HL-60 (cell line): ENCODE results near the gene FARP2.

Experiments used
- DNase-seq, 2 experiments: peaks; one replicate each; pipeline ENCODE4 v3.0.0-alpha.2; 2010 to 2020; ENCODE audit warnings: low read depth in 1 of 2, low spot score in 1 of 2
- H3K27ac ChIP-seq: fragments of 250-450 bp; sonication (Bioruptor Pico); replicated peaks from 2 replicates; pipeline ENCODE4 v1.5.1; 2020; ENCODE audit warnings: mild to moderate bottlenecking, moderate library complexity
- H3K27me3 ChIP-seq: fragments of 250-450 bp; sonication (Bioruptor Pico); 2 replicates; pipeline ENCODE4 v1.5.1; 2021; ENCODE audit warnings: mild to moderate bottlenecking, moderate library complexity; ENCODE audit not compliant: insufficient read depth, poor library complexity, severe bottlenecking
- H3K4me3 ChIP-seq: replicated peaks from 2 replicates; pipeline ENCODE4 v1.5.1; 2011; ENCODE audit warnings: mild to moderate bottlenecking, control low read depth, low read length; ENCODE audit not compliant: insufficient read depth
- CTCF ChIP-seq: IDR thresholded peaks from one replicate; pipeline ENCODE4 v1.5.1; 2011; ENCODE audit warnings: low read length, control low read depth, inconsistent platforms; ENCODE audit not compliant: insufficient read depth
- GABPA ChIP-seq: IDR thresholded peaks from 2 replicates; pipeline ENCODE4 v1.6.1; 2012; ENCODE audit warnings: low read depth
- POLR2AphosphoS5 ChIP-seq: IDR thresholded peaks from 2 replicates; pipeline ENCODE4 v1.6.1; 2012; ENCODE audit warnings: low read depth
- REST ChIP-seq: IDR thresholded peaks from 2 replicates; pipeline ENCODE4 v1.6.1; 2012; ENCODE audit warnings: low read depth; ENCODE audit not compliant: insufficient replicate concordance
- SPI1 ChIP-seq: IDR thresholded peaks from 2 replicates; pipeline ENCODE4 v1.6.1; 2012; ENCODE audit warnings: low read depth, mild to moderate bottlenecking, borderline replicate concordance

FARP2 gene

GRCh38 chr2:241534701-241535375 lies 178.8 kb downstream of the FARP2 start:
- DNase-seq: no peak
- Histone ChIP-seq H3K4me3 (no peak overlapping the region), H3K27ac (no peak overlapping the region), H3K27me3 (peaks cover 9% of the 10 kb centered on the region)
- TF ChIP-seq REST (no peak), GABPA (no peak), SPI1 (no peak), POLR2AphosphoS5 (no peak)

GRCh38 chr2:241535871-241536655 lies 180.0 kb downstream of the FARP2 start:
- DNase-seq: no peak
- TF ChIP-seq POLR2AphosphoS5: no peak
- no peak for TF ChIP-seq CTCF
- TF ChIP-seq SPI1: no peak
- TF ChIP-seq REST: no peak
- TF ChIP-seq GABPA: no peak
- peaks cover 17% of the 10 kb centered on the region for H3K27me3 ChIP-seq
- no peak overlapping the region for H3K27ac ChIP-seq
- no peak overlapping the region for H3K4me3 ChIP-seq

- no peak overlapping the region for H3K4me3 ChIP-seq
- no peak for DNase-seq
- H3K27ac ChIP-seq: no peak overlapping the region
- peaks cover 24% of the 10 kb centered on the region for H3K27me3 ChIP-seq
- no peak for TF ChIP-seq CTCF
- TF ChIP-seq SPI1: no peak
- no peak for TF ChIP-seq REST
- TF ChIP-seq POLR2AphosphoS5: no peak
- no peak for TF ChIP-seq GABPA
Observed at GRCh38 chr2:241538838-241539615, 182.9 kb downstream of the FARP2 start.
